ENCODE results near the gene MYOT.

Gene MYOT

DNA sequence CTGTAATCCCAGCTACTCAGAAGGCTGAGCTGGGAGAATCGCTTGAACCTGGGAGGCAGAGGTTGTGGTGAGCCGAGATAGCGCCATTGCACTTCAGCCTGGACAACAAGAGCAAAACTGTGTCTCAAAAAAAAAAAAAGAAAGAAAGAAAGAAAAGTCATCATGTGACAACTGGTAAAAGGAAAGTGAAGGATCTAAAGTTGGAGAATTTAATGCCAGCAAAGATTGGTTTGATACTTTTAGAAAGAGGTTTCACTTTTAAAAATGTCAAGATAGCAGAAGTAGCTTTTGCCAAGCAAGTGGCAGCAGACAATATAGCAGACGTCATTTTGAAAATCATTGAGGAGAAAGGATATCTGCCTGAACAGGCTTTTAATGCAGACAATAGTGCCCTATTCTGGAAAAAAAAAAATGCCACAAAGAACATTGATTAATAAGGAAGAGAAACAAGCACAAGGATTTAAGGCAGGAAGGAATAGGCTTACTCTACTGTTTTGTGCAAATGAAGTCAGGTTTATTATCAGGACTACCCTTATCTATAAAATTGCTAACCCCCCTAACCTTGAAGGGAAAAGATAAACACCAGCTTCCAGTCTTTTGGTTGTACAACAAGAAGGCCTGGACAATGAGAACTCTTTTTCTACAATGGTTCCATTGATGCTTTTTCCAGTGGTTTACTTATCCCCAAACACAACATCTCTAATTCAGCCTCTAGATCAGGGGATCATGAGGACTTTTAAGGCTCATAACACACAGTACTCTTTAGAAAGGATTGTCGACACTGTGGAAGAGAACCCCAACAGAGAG lies 33.6 kb downstream of the MYOT start:
- Histone ChIP-seq H3K27me3 (no peaks in the 10 kb centered on the region), H3K4me3 (ENCODE audit: low read depth, low read length) (no peak overlapping the region)
- no peak for TF ChIP-seq CTCF (IDR thresholded peaks at IDR 0.05; ENCODE audit: low read depth, low read length)

DNA sequence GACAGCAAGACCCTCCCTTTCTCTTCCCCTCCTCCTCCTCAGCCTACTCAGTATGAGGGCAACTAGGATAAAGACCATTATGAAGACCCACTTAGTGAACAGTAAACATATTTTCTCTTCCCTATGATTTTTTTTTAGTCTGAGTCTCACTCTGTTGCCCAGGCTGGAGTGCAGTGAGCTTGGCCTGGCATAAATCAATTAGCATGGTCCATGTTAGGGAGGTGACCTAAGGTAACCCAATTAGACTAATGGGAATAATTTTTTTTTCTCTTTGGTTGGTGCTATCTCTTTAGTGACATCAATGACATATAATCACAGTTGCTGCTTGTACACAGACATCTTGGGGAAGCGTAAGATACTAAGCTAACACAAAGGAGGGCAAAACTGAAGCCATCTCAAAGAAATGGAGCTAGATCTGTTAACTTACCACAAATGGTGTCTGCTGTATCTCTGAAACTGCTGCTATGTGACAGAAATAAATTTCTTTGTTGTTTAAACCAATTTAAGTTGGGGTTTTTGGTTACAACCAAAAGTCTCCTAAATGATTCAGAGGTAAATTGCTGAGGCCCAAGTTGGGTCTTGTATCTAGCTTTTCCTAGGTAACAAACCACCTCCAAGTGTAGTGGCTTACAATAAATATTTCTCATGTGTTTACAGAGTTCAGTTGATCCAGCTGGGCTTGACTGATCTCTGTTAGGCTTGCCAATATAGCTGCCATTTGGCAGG lies 34.9 kb downstream of the MYOT start:
- H3K4me1 ChIP-seq, result peaks cover 22% of the 10 kb centered on the region
- no peak for TF ChIP-seq CTCF (IDR thresholded peaks at IDR 0.05; ENCODE audit: low read depth, low read length)

More for the DNA sequence above, 33.6 kb downstream of the MYOT start:
- Histone ChIP-seq H3K36me3 (no peaks in the 10 kb centered on the region), H3K4me1 (peaks cover 22% of the 10 kb centered on the region), H3K9me3 (no peaks in the 10 kb centered on the region)
- no peak for DNase-seq

GRCh38 chr5:137914758-137915157 lies 47.1 kb downstream of the MYOT start:
- Histone ChIP-seq H3K27me3 (no peaks in the 10 kb centered on the region), H3K4me1 (no peaks in the 10 kb centered on the region), H3K9me3 (no peaks in the 10 kb centered on the region), H3K36me3 (no peaks in the 10 kb centered on the region), H3K4me3 (ENCODE audit: low read depth, low read length) (no peak overlapping the region)
- DNase-seq, result no peak
- no peak for TF ChIP-seq CTCF (IDR thresholded peaks at IDR 0.05; ENCODE audit: low read depth, low read length)

More for the DNA sequence above, 34.9 kb downstream of the MYOT start:
- H3K4me3 ChIP-seq (ENCODE audit: low read depth, low read length), result 0 out of 2 replicates have a peak overlapping the region, but pooled peaks have one; percentile 4
- no peaks in the 10 kb centered on the region for H3K9me3 ChIP-seq
- DNase-seq, result peak; percentile 47
- H3K36me3 ChIP-seq, result no peaks in the 10 kb centered on the region
- H3K27me3 ChIP-seq, result no peaks in the 10 kb centered on the region

GRCh38 chr5:137916923-137917322 lies 49.3 kb downstream of the MYOT start:
- H3K27me3 ChIP-seq, result no peaks in the 10 kb centered on the region
- H3K4me3 ChIP-seq (ENCODE audit: low read depth, low read length), result no peak overlapping the region
- no peak for DNase-seq
- no peak for TF ChIP-seq CTCF (IDR thresholded peaks at IDR 0.05; ENCODE audit: low read depth, low read length)
- no peaks in the 10 kb centered on the region for H3K4me1 ChIP-seq
- H3K36me3 ChIP-seq, result no peaks in the 10 kb centered on the region
- no peaks in the 10 kb centered on the region for H3K9me3 ChIP-seq

DNA sequence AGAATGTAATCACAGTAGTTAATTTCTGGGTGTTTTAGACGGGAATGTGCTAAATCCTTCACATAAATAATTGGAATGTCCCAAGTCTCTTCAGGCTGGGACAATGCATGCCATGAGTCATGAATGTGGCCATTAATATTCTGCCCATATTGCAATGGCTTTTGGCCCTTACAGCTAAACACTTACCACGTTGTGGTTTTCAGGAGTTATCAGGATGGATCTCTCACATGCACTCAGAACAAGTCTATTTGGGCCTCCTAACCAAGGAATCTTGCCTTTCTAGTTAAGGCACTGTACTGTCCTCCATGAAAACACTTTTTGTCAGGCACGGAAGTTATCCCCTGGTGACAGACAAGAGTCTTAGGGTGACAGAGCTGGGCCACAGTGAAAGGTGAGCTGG lies 54.3 kb downstream of the MYOT start:
- Histone ChIP-seq H3K36me3 (no peaks in the 10 kb centered on the region), H3K27me3 (no peaks in the 10 kb centered on the region), H3K4me1 (no peaks in the 10 kb centered on the region), H3K4me3 (ENCODE audit: low read depth, low read length) (no peak overlapping the region), H3K9me3 (no peaks in the 10 kb centered on the region)
- no peak for TF ChIP-seq CTCF (IDR thresholded peaks at IDR 0.05; ENCODE audit: low read depth, low read length)
- DNase-seq, result no peak

DNA sequence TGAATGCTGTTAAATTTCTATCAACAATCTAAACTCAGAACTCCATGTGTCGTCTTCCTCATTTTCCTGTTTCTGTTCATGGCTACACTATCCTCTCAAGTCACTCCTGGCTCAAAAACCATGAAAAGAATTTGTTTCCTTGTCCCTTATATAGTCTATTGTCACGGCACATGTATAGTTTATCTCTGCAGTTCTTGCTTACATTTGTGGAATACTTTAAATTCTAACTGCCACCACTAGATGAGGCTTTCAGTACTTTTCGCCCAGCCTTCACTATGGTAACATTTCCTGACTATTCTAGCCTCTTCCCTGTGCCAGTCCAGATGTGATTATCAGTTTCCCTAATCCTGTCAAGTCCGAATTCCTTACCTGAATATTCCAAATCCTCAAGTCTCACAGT lies 56.2 kb downstream of the MYOT start:
- DNase-seq, result no peak
- Histone ChIP-seq H3K36me3 (no peaks in the 10 kb centered on the region), H3K4me1 (no peaks in the 10 kb centered on the region), H3K27me3 (no peaks in the 10 kb centered on the region), H3K9me3 (no peaks in the 10 kb centered on the region), H3K4me3 (ENCODE audit: low read depth, low read length) (no peak overlapping the region)
- 0 out of 2 replicates have a peak, but pooled peaks have one; percentile 7 for TF ChIP-seq CTCF (IDR thresholded peaks at IDR 0.05; ENCODE audit: low read depth, low read length)

Data from BE2C (cell line).